Suprapubic skin (tissue), 4 donors: Measurements from ENCODE around the gene TUBA3C. TPM values are rescaled to one million over a fixed set of nuclear protein-coding genes. Genes with fewer than 3 reads are reported as not detected.
"Not testable (repeated sequence)": the region's sequence is repeated elsewhere in the genome, so short reads cannot be mapped to it uniquely, and the experiment has no call there.

Source experiments
- DNase-seq, 2 donors: peaks; one replicate each; pipeline ENCODE4 v3.0.0-alpha.2; 2019; ENCODE audit warnings: low spot score in 2 of 2
- H3K27ac ChIP-seq: fragments of 200-600 bp; sonication (generic); one replicate; pipeline ENCODE4 v1.5.1; 2019
- H3K27me3 ChIP-seq: fragments of 200-600 bp; sonication (generic); one replicate; pipeline ENCODE4 v1.5.1; 2019
- H3K36me3 ChIP-seq: fragments of 200-600 bp; sonication (generic); one replicate; pipeline ENCODE4 v1.5.1; 2019
- H3K4me1 ChIP-seq: fragments of 200-600 bp; sonication (generic); one replicate; pipeline ENCODE4 v1.5.1; 2019
- H3K4me3 ChIP-seq: fragments of 200-600 bp; sonication (generic); one replicate; pipeline ENCODE4 v1.5.1; 2019; ENCODE audit warnings: mild to moderate bottlenecking
- H3K9me3 ChIP-seq: fragments of 200-600 bp; sonication (generic); one replicate; pipeline ENCODE4 v1.5.1; 2019
- CTCF ChIP-seq, 2 donors: fragments of 200-600 bp in 1 of 2; fragments of 450-650 bp in 1 of 2; sonication (generic) in 1 of 2; IDR thresholded peaks; one replicate each; pipeline ENCODE4 v1.5.1; 2016 to 2019; ENCODE audit warnings: antibody characterized with exemption in 2 of 2, mild to moderate bottlenecking in 1 of 2, moderate library complexity in 1 of 2
- EP300 ChIP-seq: sonication (generic); formaldehyde crosslinking; IDR thresholded peaks from one replicate; pipeline ENCODE4 v1.6.1; 2017; ENCODE audit warnings: antibody characterized with exemption
- POLR2A ChIP-seq, 2 donors: fragments of 450-650 bp; IDR thresholded peaks; one replicate each; pipeline ENCODE4 v1.6.1; 2017; ENCODE audit warnings: antibody characterized with exemption in 2 of 2, mild to moderate bottlenecking in 2 of 2, moderate library complexity in 2 of 2
- POLR2AphosphoS5 ChIP-seq, 3 donors: sonication (generic); formaldehyde crosslinking; IDR thresholded peaks; one replicate each; pipeline ENCODE4 v1.6.1; 2017; ENCODE audit warnings: antibody characterized with exemption in 3 of 3
- WGBS: methylation state at CpG from one replicate; pipeline ENCODE4 v1.1.5; 2018; 5-methylcytosine and 5-hydroxymethylcytosine counted together
- total RNA-seq, 4 donors: library from RNA; depleted of rRNA; stranded (reverse); fragments of >200 nt; gene quantifications; one replicate each; pipeline ENCODE4 v1.1.0, GENCODE V29; 2016

TUBA3C gene
- not detected for total RNA-seq

DNA sequence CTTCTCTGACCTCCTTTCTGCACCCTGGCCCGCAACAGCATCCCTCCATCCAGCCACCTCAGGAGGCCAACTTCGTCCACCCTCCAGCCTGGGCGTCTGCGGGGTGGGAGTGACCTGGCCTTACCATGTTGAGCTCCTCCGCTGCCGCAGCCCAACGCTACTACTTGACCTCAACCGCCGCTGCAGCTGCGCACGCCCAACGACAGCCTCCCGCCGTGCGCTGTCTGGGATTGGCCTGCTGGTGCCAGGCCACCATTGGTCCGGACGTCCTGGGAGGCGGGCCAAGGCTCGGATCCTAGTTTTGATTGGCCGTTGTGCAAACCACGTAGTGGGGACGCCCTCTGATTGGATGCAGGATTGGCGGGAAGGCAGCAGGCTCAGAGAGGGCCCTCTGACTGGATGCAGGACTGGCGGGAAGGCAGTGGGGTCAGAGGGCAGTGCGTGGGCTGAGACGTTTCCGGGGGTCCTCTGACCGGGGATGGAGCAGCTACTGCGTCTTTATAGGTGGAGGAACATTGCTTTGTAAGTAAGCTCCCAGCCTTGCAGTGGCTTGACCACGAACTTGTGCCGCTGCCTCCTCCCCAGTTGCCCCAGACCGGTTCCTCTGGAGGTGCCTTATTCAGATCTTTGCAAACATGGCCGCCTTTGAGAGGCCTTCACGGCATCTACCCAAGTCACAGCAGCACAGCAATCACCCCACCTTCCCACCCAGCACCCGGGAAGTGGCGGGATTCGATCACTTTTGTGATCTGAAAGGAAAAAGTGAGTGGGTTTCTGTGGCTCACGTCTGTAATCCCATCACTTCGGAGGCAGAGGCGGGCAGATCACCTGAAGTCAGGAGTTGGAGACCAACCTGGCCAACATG is at the start of gene TUBA3C:
Gene TUBA3C, minus strand, starts transcription at position 204 of the 865 bp plus-strand sequence. Its CDS starts 77 bp downstream, at position 127.
- no peak within 1 kb of the TSS for H3K4me3 ChIP-seq
- H3K27me3 ChIP-seq, result no peaks in the 10 kb centered on the region
- H3K4me1 ChIP-seq, result no peaks in the 10 kb centered on the region
- peaks cover 9% of the 10 kb centered on the region for H3K9me3 ChIP-seq
- H3K36me3 ChIP-seq, result no peaks in the 10 kb centered on the region
- TF ChIP-seq POLR2AphosphoS5 (IDR thresholded peaks at IDR 0.05), result no peak
- no peak for TF ChIP-seq POLR2A (IDR thresholded peaks at IDR 0.05)
- no peak for TF ChIP-seq CTCF (IDR thresholded peaks at IDR 0.05)
- TF ChIP-seq EP300, result no peak
- no peak within 1 kb of the TSS for H3K27ac ChIP-seq
- peak; percentile 52 to 72 for DNase-seq
- 90% methylated on average over 36 of the region's 40 CpGs for WGBS

DNA sequence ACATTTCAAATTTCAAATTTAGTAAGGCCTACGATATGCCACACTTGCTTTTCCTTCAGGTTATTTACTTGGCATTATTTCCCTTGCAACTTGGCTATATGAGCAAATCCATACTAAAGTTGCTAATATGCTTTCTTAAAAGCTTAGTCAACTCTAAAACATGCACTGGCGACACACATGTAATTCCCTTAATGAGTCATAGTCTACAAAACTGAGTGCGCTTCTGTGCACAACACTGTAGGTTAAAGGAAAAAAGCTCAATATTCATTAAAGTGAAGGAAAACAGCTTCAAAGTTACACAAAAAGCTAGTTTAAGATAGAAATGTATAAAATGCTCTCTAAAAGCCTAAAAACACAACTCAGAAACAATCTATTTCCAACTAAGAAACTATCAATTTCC is 25.8 kb upstream of the TUBA3C start:
- DNase-seq, H3K27me3 ChIP-seq, H3K4me1 ChIP-seq, H3K36me3 ChIP-seq, H3K4me3 ChIP-seq, H3K9me3 ChIP-seq, H3K27ac ChIP-seq: not testable (repeated sequence)
- WGBS, result 78% methylated on average over 3 of the region's 3 CpGs

GRCh38 chr13:19192622-19193021 is 11.0 kb upstream of the TUBA3C start:
- DNase-seq, H3K36me3 ChIP-seq, H3K4me1 ChIP-seq, H3K9me3 ChIP-seq, H3K27ac ChIP-seq, H3K27me3 ChIP-seq, H3K4me3 ChIP-seq: not testable (repeated sequence)
- WGBS, result 94% methylated on average over 3 of the region's 3 CpGs

- H3K36me3 ChIP-seq, H3K4me3 ChIP-seq, H3K27ac ChIP-seq, H3K9me3 ChIP-seq, H3K4me1 ChIP-seq, H3K27me3 ChIP-seq, DNase-seq: not testable (repeated sequence)
- 89% methylated on average over 3 of the region's 3 CpGs for WGBS
Measured at GRCh38 chr13:19189911-19190310, 8.3 kb upstream of the TUBA3C start.

GRCh38 chr13:19189368-19189767 is 7.7 kb upstream of the TUBA3C start:
- 85% methylated on average over 5 of the region's 5 CpGs for WGBS
- H3K4me1 ChIP-seq, H3K36me3 ChIP-seq, H3K9me3 ChIP-seq, H3K27ac ChIP-seq, H3K27me3 ChIP-seq, H3K4me3 ChIP-seq: not testable (repeated sequence)
- DNase-seq, result peak; percentile 31 to 34

DNA sequence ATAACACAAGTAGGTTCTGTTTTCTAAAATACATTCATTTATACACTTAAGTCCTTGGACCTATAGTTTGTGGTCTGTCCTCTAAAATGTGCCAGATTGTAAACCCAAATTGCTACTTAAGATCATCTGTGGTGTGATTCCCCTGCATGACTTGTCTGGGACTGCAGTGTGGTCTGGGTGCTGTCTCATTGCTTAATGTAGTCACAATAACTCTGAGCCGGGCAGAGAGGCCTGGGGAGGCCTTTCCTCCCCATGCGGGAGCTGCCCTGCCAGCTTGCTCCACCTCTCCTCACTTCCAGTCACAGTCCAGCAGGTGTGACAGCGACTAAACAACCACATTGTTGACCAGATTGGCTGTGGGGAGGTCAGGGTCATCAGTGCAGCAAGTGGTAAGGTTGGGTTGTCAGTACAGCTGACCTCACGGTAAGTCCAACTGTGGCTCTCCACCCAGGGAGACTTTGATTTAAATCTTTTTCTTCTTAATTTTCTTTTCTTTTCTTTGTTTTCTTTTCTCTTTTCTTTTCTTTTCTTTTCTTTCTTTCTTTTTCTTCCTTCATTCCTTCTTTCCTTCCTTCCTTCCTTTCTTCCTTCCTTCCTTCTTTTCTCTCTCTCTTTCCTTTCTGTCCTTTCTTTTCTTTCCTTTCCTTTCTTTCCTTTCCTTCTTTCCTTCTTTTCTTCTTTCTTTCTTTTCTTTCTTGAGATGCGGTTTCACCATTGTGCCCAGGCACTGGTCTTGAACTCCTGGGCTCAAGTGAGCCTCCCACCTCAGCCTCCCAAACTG is 4.4 kb upstream of the TUBA3C start:
- Histone ChIP-seq H3K27me3 (no peaks in the 10 kb centered on the region), H3K4me3 (no peak overlapping the region), H3K9me3 (peaks cover 2% of the 10 kb centered on the region), H3K36me3 (no peaks in the 10 kb centered on the region), H3K27ac (no peak overlapping the region), H3K4me1 (no peaks in the 10 kb centered on the region)
- TF ChIP-seq CTCF (IDR thresholded peaks at IDR 0.05), result no peak
- peak; percentile 30 to 69 for DNase-seq
- WGBS, result 65% methylated on average over 5 of the region's 5 CpGs

GRCh38 chr13:19185086-19185864 is 3.7 kb upstream of the TUBA3C start:
- WGBS, result 89% methylated on average over 8 of the region's 8 CpGs
- DNase-seq, result peak; percentile 14 to 59
- Histone ChIP-seq H3K4me1 (no peaks in the 10 kb centered on the region), H3K27ac (no peak overlapping the region), H3K4me3 (no peak overlapping the region), H3K27me3 (no peaks in the 10 kb centered on the region), H3K36me3 (no peaks in the 10 kb centered on the region), H3K9me3 (peaks cover 3% of the 10 kb centered on the region)
- no peak for TF ChIP-seq CTCF (IDR thresholded peaks at IDR 0.05)
- TF ChIP-seq EP300, result no peak
- no peak for TF ChIP-seq POLR2AphosphoS5 (IDR thresholded peaks at IDR 0.05)
- TF ChIP-seq POLR2A (IDR thresholded peaks at IDR 0.05), result no peak
